ENCODE measurements around the gene TBL1X.

The TBL1X gene

GRCh38 chrX:9785254-9785943 is 320.5 kb downstream of the TBL1X start:
- no peak for DNase-seq

DNA sequence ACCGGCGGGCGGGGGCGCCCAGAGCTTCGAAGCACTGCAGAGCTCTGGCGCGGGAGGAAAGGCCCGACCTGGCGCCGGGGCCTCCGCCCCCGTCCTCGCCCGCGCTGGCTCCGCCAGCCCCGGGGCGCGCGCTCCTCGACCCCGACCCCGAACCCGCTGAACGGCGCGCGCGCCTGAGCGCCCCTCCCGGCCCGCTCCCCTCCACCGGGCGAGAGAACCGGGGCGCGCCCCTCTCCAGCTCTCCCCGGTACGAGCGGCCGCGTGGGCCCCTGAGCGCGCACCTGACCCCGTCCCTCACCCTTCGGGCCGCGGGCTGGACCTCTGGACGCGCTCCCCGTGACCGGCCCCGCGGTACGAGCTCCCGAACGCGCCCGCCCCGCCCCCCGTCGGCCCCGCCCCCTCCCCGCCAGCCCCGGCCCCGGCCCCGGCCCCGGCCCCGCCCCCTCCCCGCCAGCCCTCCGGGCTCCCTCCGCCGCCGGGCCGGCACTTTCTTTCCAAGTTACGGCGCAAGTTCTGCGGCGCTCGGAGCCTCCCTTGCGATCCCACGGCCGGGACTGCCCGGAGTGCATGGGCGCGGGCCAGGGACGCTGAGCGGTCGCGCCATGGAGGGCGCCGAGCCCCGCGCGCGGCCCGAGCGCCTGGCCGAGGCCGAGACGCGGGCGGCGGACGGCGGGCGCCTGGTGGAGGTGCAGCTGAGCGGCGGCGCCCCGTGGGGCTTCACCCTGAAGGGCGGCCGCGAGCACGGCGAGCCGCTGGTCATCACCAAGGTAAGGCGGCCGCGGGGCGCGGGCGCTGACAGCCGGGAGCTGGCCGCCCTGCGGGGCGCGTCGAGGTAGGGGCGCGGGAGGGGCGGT is 321.3 kb downstream of the TBL1X start, which contains the start of gene SHROOM2:
TSS of gene SHROOM2 (plus strand) at position 486 of the 854 bp plus-strand sequence. CDS start at position 603, 117 bp downstream.
- no peak for DNase-seq

DNA sequence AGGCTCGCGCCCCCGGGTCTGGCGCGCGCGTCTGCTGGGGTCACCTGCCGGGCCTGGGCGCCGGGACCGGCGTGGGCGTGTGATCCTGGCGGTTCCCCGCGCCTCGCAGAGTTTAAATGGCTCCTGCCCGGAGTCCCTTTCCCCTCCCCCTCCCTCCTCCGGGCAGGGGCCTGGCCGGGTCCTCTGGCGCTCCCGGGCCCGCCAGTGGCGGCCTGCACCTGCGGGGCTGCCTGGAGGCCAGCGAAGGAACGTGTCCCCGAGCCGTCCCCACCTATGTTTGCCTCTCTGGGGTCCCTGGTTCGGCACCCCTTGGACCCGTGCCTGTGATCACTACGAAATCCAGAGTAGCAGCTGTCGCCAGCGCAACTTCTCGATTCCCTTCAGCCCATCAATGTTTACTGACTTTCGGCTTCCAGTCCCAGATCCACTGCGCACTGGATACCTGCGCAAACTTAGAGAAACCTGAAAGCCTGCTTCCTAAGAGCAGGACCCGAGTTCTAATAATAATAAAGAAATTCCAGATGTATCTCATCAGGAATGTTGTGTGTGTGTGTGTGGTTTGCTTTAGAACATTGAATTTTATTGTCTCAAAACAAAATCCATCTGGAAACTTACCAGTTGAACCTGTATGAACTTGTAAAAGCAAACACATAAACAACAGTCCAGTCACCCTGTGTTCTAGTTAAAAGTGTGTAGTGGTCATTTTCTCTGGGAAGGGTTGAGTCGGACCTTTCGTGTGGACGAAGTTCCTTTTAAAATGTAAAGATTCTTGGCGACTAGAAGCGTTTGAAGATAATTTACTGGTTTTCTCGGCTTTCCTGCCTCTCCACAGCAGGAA is 322.2 kb downstream of the TBL1X start:
- no peak for DNase-seq

DNA sequence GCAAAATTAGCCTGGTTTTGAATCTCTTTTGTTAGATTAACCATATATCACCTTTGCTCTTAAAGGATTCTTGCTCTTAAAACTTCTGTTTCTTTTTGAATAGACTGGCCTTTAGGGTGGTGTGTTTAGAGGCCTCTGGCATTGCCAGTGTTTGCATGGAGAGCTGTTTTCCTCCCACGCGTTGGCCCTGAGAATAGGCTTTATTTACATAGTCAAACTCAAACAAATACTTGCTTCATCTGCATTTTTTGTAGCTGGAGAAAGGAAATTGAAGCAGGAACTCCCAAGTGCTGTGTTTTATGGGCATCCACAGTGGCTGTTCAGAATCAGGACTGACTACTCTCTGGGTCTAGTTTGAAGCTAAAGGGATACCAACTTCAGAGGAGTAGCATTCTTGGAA is 324.1 kb downstream of the TBL1X start:
- DNase-seq = no peak

DNA sequence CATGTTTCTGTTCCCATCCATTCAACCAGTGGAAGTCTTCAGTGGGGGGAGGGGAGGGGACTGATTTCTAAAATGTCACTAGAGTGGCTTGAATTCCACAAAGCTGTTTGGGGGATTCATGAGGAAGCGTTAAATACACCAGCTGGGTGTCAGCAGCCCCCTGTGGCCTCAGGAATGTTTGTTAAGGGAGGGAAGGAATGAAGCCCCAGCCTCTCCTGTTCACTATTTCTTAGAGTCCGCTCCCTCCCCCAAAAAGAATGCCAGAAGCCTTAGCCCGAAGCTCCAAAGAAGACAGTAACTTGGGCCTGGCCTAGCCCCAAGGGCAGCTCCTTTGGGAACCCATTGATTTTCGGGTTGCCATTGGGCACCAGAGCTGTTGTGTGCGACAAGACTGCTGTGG is 324.7 kb downstream of the TBL1X start:
- DNase-seq = no peak
